HG03159 (cell line): Measurements from ENCODE around the gene GATA2.

Experiments used
- ATAC-seq: cut with Tn5 transposase; IDR thresholded peaks from one replicate; pipeline ENCODE4 v1.9.1; 2021; ENCODE audit warnings: mild to moderate bottlenecking, moderate library complexity; ENCODE audit not compliant: unreplicated experiment

GATA2 gene

GRCh38 chr3:128503164-128503651 lies 10.2 kb upstream of the GATA2 start:
- ATAC-seq = no peak

DNA sequence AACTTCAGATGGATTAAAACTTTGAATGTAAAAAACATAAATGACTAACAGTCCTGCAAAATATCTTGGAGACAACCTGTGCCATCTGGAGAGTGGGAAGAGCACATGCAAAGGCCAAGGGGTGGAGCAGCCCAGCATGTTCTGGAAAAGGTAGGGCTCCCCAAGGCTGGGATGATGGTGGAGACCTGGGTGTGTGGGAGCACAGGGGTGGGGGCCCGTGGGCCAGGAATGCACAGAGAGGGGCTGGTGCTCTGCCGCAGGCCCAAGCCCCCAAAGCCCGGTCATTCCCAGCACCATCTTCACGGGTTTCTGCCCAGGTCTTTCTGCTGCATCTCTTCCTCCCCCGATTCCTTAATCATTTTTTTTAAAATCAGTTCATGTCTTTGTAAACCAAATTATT lies 9.7 kb upstream of the GATA2 start:
- ATAC-seq = no peak

GRCh38 chr3:128501431-128501830 lies 8.4 kb upstream of the GATA2 start:
- ATAC-seq = no peak

DNA sequence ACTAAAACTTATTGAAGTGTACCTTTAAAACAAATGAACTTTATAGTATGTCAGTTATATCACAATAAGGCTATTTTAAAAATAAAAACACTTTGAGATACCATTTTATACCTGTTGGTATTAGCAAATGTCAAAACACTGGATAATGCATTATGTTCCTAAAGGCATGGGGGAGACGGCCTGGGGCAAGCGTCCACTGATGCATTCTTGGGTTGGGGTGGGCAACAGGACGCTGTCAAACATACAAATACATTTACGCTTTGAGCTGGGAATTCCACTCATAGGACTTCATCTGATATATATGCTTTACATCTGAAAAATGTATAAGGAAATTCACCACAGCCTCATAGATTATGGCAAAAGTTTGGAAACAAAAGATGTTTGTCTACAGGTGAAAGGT lies 7.6 kb upstream of the GATA2 start:
- no peak for ATAC-seq

GRCh38 chr3:128499724-128500275 lies 6.8 kb upstream of the GATA2 start:
- no peak for ATAC-seq

- no peak for ATAC-seq
These were observed 6.0 kb upstream of the GATA2 start for GRCh38 chr3:128498901-128499530.

DNA sequence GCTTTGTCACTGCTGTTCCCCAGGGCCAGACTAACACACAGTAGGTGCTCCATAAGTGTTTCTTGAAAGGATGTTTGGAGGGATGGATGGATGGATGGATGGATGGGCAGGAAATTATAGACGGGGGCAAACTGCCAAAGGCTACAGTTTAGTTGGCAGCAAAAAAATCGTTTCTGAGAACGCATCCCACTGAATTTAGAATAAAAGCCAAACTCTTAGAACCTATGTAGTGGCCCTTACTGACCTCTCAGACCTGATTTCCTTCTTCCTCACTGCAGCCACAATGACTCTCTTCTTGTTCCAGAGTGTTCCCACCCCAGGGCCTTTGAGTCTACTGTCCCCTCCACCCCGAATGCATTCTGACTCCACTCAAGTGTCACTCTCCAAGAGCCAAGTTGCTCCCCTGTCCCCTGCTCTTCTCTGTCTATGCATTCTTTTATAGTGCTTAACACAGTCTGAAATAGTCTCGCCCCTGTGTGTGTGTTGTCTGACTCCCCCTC lies 5.2 kb upstream of the GATA2 start:
- no peak for ATAC-seq

GRCh38 chr3:128497305-128498126 lies 4.5 kb upstream of the GATA2 start:
- ATAC-seq = no peak

GRCh38 chr3:128496602-128497304 lies 3.8 kb upstream of the GATA2 start:
- ATAC-seq = no peak

DNA sequence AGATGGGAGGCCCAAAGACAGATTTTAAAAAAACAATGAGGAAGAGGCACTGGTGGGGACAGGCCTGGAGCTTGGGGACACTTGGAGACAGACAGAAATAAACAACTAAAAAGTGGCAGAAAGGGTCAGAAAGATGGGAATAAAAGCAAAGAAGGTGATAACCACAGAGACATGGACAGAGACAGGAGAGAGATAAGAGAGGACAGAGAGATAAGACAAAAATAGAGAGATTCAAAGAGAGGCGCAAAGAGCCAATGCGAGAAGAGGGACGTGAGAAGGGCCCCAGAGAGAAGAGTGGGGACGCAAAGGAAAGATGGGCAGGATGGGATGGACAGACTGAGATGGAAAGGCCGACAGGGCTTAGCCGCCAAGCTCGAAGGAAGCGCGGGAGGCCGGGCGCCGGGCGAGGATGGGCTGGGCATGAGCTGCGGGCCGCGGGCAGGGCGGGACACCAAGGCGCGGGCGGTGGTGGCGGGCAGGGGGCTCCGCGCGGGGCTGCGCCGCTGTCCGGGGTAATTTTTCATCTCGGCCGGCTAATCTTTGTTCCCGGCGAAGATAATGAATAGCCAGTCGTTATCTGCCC lies 3.1 kb upstream of the GATA2 start:
- no peak for ATAC-seq

DNA sequence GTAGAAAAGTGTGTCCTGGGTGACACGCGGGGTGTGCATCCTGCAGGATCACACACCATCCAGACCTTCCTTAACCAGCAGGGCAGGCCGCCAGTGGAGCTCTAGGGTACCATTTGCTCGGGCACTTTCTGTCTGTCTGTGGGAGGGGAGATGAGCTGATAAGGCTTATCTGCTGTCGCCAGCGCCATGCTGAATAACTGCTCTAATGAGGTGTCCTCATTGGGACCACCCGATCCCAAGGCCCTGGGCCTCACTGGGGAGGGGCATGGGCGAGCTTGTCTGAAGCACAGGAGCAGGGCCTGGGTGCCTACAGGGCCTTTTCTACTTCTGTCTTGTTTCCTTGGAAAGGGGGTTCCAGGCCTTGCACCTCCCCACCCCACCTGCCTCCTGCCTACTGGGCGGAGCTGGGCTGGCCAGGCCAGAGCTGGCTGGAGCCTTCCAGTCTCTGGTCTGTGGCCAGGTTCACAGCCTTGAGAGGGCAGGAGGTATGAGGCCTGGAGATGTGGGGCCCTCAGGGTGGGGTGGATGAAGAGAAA lies 2.5 kb upstream of the GATA2 start:
- no peak for ATAC-seq

- ATAC-seq = no peak
These were observed 1.3 kb upstream of the GATA2 start for GRCh38 chr3:128494367-128494650.

GRCh38 chr3:128493570-128494366 lies 767 bp upstream of the GATA2 start:
- no peak for ATAC-seq

DNA sequence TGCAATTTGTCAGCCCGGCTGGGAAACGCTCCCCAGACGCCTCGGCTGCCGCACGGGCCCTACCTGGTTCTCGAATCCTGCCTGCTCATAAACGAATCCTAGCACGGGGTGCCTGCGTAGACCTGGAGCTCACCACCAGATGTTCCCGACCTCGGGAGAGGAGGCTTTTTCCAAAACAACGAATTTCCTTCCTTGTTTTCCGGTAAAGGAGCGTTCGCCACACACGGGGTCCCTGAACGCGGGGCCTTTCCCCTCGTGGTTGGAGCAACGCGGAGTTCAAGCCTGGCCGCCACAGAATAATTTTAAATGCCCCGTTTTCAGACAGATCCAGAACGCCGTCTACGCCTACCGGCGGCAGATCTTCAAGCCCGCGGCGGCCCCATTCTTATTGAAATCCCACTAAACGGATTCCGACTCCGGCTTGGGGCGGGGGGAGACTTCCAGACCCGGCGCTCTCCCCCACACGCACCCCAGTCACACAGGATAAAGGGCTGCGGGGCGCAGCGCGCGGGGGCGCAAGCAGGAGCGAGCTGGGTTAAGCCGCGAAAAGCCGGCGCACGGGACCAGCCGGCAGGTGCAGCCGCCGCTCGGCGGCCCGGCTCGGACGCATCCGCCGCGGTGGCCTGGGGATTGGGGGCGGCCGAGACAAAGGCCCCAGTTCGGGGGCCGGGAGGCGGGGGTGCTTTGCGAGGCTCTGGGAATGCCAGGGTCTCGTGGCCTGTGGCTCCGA lies 895 bp downstream of the GATA2 start:
- ATAC-seq = no peak

- no peak for ATAC-seq
These were observed 1.4 kb downstream of the GATA2 start for GRCh38 chr3:128491691-128491940.

- ATAC-seq = no peak
These were observed 1.9 kb downstream of the GATA2 start for GRCh38 chr3:128490915-128491690.

GRCh38 chr3:128490650-128490914 lies 2.4 kb downstream of the GATA2 start:
- no peak for ATAC-seq

GRCh38 chr3:128489927-128490649 lies 2.9 kb downstream of the GATA2 start:
- no peak for ATAC-seq

GRCh38 chr3:128489674-128489926 lies 3.4 kb downstream of the GATA2 start:
- no peak for ATAC-seq
